GM21423 (cell line): Measurements from ENCODE around the gene ACYP2.
"Not testable (repeated sequence)": the region's sequence is repeated elsewhere in the genome, so short reads cannot be mapped to it uniquely, and the experiment has no call there.

Experiments used
- ATAC-seq: cut with Tn5 transposase; IDR thresholded peaks from one replicate; pipeline ENCODE4 v1.9.1; 2021; ENCODE audit warnings: mild to moderate bottlenecking, moderate library complexity; ENCODE audit not compliant: unreplicated experiment

Gene ACYP2

GRCh38 chr2:54096141-54096540, 19.3 kb upstream of the ACYP2 start:
- ATAC-seq: not testable (repeated sequence)

- ATAC-seq: no peak
Measured at GRCh38 chr2:54097124-54097523, 18.3 kb upstream of the ACYP2 start.

DNA sequence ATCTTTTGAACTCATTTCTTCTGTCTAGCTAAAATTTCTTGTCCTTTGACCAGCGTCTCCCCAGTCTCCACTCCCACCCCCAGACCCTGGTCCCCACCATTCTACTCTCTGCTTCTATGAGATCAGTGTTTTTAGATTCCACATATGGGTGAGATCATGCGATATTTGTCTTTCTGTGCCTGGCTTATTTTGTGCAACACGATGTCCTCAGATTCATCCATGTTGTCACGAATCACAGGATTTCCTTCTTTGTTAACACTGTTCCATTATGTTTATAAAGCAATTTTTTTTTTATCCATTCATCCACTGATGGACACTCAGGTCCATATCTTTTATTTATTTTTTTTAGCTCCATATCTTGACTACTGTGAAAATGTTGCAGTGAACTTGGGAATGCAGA, 16.0 kb upstream of the ACYP2 start:
- ATAC-seq: no peak

DNA sequence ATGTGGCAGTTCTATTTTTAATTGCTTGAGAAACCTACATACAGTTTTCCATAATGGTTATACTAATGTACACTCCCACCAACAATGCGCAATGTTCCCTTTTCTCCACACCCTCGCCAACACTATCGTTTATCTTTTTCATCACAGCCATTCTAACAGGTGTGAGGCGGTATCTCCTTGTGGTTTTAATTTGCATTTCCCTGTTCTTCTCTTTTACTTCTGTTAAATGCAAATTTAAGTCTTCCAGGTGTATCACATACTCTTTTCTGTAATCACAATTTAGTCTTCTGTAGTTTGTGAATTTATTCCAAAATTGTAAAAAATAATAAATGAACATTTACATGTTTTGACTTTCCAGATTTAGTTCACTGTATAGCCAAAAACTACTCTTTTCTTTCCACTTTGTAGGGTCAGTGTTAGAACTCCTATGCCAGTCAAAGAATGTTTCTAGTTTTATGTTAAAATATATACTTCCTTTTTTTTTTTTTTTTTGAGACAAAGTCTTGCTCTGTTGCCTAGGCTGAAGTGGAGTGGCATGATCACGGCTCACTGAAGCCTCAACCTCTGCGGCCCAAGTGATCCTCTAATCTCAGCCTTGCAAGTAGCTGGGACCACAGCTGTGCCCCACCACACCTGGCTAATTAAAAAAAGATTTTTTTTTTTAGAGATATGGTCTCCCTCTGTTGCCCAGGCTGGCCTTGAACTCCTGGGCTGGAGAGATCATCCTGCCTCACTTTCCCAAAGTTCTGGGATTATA, 15.4 kb upstream of the ACYP2 start:
- peak; percentile 85 for ATAC-seq

DNA sequence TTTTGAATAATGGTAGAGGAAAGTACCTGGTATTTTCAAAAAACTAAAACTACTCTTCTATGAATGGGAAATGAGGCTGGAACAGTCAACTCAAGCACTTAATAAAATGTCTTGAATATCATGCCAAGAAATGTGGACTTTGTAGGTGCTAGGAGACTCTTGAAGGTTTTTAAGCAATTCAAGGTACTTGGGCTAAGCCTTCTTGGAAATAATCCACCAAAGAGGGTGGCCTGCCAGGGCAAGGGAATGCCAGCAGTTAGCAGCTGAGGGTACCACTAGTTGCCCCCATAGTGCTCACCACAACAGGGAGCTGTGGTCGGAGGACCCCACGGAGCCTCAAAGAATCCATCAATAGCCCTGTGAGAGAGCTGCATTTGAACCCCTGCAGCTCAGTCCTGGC, 14.6 kb upstream of the ACYP2 start:
- no peak for ATAC-seq

DNA sequence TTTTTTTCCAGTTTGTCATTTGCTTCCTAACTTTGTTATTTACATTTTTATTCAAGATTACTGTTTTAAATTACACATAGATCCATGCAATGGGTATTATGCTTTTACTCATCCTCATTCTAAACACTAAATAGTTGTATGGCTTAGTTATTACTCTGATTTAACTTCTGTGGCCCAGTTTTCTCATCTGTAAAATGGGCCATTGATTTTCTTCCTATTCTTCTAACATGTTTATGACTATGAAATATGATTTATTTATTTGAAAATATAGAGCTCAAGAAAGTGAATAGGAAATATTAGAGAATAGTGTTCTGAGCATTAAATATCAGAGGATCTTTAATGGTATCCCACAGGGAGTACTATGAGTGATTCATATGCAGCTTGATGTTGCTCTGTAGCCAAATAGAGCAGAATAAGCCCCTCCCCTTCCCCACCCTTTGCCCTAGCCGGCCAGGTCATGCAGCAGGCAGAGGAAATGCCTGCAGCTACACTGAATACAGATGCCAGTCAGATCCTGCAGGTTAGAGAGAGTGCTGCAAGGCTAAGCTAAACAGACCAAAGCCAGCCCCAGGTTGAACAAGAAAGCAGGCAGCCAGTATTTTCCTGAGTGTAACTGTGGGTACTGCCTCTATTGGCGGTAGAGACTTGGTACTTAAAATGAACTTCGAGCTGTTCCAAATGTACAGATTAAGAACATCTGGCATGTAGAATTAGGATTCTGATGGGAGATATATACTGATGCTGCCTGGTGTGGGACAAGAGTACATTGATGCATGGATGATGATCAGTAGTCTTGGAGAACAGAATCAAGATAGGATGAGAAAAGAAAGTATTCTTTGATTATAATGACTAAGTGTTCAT, 11.7 kb upstream of the ACYP2 start:
- peak; percentile 45 for ATAC-seq

DNA sequence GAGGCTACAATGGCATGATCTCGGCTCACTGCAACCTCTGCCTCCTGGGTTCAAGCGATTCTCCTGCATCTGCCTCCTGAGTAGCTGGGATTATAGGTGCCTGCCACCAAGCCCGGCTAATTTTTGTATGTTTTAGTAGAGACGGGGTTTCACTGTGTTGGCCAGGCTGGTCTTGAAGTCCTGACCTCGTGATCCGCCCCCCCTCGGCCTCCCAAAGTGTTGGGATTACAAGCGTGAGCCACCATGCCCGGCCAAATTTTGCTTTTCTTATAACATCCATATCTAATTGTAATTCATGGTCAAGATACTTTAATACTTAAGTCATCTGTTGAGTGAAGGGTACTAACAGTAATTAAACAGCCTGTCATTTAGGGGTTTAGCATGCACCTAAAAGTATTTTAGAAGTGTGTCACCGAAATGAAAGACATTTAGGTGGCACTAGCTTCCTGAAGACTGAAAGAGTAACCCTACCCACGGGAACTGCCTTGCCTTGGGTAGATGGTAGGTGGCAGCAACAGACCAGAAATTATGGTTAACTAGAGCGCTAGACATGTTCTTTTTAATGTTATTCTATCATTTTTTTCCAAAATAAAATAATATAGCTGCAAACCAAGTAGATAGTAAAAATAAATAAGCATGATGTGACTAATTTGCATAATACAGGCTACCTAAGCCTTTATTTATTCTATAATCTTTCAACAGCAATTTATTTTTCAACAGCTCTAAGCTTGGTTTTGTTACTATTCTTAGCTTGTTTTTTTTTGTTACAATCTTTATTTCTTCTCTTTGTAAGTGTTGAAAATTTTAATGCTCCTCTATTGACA, 8.6 kb upstream of the ACYP2 start:
- peak; percentile 60 for ATAC-seq

DNA sequence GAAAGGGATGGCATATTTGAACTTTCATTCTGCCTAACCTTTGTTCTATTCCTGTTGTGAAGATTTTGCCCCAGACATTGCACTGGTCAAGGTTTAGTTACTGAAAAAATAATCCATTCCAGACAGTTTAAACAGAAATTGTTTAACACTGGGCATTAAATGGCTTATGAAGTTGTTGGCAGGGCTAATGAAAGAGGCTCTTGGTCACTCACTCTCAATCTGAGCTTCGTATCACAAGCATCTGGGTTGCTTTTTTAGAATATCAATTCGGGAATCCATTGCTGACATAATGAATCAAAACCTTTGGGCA, 8.0 kb upstream of the ACYP2 start:
- no peak for ATAC-seq

DNA sequence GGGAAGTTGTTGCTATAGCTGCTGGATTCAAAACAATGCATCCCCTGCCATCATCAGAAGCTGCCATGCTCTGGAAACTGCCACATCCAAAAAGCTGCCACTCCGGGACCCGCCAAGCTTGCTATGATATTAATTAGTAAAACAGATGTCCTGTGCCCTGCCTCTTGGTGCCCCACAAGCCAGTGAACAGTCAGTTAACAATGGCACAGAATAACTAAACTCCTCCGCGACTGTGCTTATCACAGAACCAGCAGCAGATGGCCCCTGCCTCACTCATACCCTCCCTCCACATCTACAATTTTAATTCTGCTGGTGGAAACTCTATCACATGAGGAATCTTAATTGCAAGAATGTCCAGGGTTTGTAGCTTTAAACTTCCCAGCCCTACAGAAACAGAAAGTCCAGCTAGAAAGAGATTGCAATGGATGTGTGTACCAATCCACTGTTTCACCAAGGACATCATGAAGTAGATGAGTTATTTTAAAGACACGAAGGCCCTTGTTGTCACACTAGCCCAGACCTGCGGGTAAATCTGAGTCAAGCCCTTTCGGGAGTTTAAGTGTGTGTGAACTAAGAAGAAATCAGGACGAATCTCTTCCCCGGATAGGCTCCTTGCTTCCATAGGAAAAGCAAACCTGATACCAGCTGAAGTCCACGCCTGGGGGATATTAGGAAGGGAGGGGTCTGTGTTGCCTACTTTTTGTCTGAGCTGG, 7.4 kb upstream of the ACYP2 start:
- ATAC-seq: no peak

DNA sequence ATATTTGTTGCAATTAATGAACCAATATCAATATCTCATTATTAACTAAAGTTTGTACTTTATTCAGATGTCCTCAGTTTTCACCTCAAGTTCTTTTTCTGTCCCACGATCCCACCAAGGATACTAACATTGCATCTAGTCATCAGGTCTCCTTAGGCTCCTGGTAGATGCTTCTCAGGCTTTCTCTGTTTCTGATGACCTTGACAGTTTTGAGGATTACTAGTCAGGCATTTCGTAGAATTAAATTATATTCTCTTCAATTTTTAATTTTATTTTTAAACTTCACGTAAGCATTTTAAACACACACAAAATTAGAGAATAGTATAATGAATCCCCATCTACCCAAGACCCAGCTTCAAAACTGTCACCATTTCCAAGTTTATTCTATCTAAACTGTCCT, 5.6 kb upstream of the ACYP2 start:
- ATAC-seq: no peak

DNA sequence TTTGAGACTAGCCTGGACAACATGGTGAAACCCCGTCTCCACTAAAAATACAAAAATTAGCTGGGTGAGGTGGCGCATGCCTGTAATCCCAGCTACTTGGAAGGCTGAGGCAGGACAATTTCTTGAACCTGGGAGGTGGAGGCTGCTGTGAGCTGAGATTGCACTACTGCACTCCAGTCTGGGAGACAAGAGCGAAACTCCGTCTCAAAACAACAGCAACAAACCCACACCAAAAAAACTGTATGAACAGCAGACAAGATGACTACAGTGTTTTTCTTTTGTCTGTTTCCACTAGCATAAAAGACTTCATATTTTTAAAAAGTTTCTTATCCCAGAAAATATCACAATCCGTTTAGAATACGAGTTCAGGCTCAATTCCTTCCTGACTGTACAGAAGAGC, 936 bp upstream of the ACYP2 start:
- not testable (repeated sequence) for ATAC-seq

GRCh38 chr2:54114936-54115283, 505 bp upstream of the ACYP2 start:
- ATAC-seq: no peak

DNA sequence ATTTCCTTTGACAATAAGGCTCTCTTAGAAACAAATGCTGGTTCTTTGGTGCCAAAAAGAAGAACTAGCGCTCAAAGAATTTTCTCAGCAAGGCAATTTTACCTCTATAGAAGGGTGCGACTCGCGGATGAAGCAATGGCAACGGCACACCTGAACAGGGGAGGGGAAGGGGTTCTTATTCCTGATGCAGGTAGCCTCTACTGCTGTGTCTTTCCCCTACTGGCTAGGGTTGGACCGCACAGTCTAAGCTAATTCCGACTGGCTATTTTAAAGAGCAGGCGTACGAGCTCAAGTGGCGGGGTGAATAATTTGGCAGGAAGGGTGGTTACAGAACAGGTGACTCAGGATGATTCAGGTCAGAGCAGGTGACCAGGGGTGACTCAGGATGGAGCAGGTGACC, 1.2 kb downstream of the ACYP2 start:
- ATAC-seq: not testable (repeated sequence)

DNA sequence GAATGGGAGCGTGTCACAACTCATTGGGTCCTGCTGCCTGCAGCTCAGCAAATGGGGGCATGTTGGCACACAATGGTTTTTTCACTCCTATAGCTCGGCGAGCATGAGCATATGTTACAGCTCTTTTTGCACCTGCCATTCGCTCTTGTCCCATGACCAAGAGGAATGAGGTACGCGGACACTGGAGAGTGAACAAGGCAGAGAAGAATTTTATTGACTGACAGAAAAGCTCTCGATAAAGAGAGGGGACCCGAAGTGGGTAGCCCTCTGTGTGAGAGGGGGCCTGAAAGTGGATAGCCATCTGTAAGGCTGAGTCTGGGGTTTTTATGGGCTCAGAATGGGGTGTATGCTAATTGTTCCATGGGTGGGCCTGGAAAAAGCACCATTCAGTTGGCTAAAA, 5.5 kb downstream of the ACYP2 start:
- no peak for ATAC-seq

DNA sequence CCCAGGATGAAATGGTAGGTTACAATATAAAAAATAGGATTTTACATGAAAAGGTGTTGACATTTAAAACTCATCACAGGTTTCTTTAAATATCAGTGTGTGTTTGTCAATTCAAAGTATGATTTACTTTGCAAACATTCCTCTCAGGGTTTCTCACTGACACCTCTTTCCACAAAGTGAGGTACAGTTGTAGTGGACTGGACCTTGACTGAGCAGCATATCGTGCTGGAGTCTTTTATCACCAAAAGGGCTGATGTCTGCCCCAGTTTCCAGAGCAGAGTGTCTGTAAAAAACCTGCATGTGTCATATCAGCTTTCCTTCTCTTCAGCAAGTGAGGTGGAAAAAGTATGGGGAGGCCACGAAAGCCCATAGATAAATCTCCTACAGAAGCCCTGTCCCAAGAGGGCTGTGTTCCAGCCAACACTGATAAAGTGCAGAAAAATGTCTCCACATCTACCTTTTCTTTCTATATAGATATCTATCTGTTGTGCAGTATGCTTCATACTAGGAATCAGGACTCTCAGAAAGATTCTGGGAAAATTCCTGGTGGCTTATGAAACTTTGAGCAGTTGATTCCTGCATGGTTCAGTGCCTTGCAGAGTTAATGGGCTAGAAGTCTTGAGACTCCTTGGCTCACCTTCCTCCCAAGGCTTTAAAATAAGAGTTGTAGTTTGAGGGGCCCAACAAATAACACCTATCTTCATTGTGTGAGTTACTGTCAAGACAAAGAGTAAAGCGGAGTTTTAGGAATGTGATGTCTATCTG, 6.9 kb downstream of the ACYP2 start:
- ATAC-seq: no peak

GRCh38 chr2:54122939-54123338, 7.5 kb downstream of the ACYP2 start:
- ATAC-seq: no peak

DNA sequence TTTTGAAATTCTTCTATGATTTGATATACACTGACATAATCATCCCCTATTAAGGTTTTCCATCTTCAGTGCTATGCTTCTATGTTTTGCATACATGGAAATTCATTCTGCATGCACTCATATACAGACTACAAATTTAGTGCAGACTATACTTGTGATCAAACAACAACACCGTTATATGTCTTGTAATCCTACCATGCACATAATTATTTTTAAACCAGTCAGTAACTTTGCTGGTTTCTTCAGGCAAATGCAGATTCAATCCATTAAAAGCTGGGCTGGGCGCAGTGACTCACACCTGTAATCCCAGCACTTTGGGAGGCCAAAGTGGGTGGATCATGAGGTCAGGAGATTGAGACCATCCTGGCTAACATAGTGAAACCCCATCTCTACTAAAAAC, 11.8 kb downstream of the ACYP2 start:
- not testable (repeated sequence) for ATAC-seq

DNA sequence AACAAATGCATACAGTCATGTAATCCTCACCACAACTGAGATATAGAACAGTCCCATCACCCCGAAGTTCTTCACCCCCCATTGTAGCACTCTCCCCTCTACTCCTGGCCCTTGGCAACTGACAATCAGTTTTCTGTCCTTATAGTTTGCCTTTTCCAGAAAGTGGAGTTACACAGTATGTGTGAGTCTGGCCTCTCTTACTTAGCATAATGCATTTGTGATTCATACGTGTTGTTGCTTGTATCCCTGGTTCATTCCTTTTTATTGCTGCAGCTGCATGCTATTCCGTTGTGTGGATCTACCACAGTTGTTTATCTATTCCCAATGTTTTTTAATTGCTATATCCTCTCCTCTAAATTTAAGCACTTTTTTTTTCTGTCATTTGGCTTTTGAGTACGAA, 17.6 kb downstream of the ACYP2 start:
- no peak for ATAC-seq

DNA sequence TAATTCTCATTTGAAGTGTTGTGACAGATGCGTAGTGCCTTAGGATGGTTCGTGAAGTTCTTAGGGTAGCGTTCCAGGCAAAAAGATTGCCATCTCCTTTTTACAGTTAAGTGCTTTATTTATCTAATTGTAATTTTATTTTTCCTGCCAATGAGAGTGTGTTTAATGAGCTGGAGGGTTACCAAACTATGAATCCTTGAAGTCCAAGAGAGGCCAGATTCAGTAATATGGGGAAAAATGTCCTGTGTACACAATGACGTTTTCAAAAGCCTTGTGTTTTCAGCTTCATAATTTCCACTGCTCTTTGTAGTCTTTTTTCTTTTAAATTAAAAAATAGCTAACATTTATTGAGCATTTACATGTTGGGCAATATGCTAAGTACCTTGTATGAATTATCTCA, 23.8 kb downstream of the ACYP2 start:
- ATAC-seq: no peak

DNA sequence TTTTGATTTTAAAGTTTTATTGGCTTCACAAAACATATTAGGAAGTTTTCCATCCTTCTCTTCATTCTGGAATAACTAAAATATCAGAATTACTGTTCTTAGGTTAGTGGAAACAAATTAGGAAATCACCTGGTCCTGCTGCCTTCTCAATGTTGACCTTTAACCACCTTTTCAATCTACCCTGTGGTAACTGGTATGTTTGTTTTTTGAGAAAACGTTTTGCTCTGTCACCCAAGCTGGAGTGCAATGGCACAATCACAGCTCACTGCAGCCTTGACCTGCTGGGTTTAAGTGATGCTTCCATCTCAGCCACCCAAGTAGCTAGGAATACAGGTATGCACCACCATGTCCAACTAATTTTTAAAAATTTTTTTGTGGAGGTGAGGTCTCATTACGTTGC, 28.4 kb downstream of the ACYP2 start:
- no peak for ATAC-seq
